ENCODE results near the gene DHRS7B.

DNA sequence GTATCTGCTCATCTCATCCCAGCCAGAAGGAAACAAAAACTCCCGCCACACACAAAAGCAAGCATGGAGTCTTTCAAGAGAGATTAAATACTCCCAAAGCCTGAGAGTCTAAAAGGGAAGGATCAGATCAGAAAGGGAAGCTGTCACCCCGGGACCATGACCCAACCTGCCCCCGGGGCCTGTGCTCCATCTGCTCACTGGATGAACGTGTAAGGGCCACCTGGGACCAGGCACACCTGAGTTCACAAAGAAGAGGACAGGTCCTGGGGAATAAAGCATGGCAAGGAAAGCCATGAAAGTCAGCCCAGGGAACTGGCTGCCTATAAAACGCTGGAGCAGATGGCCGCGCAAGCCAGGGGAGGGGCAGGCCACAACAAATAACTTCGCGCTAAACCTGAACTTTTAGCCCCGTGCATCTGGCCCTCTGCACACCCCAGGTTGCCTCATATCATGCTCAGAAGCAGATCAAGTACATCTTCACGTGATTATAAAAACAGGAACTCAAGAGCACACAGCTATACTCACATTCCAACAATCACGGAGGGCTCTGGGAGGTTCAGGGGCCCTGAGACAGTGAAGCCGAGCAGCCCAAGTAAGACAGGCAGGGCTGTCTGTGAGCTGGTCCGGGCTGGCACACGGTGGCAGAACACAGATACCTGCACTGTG, 83.8 kb downstream of the DHRS7B start:
- TF ChIP-seq, protein P1, sequence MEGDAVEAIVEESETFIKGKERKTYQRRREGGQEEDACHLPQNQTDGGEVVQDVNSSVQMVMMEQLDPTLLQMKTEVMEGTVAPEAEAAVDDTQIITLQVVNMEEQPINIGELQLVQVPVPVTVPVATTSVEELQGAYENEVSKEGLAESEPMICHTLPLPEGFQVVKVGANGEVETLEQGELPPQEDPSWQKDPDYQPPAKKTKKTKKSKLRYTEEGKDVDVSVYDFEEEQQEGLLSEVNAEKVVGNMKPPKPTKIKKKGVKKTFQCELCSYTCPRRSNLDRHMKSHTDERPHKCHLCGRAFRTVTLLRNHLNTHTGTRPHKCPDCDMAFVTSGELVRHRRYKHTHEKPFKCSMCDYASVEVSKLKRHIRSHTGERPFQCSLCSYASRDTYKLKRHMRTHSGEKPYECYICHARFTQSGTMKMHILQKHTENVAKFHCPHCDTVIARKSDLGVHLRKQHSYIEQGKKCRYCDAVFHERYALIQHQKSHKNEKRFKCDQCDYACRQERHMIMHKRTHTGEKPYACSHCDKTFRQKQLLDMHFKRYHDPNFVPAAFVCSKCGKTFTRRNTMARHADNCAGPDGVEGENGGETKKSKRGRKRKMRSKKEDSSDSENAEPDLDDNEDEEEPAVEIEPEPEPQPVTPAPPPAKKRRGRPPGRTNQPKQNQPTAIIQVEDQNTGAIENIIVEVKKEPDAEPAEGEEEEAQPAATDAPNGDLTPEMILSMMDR (IDR thresholded peaks at IDR 0.05), result no peak
- no peak for TF ChIP-seq POLR2A (IDR thresholded peaks at IDR 0.05)

Measured in esophagus squamous epithelium (tissue), 4 donors.